Measurements from ENCODE around the gene AXIN1.

The AXIN1 gene

DNA sequence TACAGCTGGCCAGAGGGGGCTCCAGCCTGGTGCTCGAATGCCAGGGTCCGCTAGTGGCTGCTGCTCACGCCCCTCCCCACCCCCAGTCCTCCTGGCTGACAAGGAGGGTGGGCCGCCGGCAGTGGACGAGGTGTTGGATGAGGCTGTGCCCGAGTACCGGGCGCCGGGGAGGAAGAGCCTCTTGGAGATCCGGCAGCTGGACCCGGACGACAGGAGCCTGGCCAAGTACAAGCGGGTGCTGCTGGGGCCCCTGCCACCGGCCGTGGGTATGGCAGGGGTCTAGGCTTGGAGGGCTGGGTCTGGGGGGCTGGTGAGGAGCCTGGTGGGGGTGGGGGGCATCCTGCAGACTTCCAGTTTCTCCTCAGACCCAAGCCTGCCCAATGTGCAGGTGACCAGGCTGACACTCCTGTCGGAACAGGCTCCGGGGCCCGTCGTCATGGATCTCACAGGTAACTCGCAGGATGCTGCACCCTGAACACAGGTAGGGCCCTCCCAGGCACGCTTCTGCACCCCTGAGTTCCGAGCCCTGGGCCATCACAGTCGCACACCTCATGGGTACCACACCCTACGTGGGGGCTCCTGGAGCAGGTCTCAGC, 70.8 kb downstream of the AXIN1 start:
- no peak for DNase-seq (ENCODE audit: low spot score)
- in situ Hi-C loops (cut with MboI; ENCODE audit: low sequenced_read_pairs, unreplicated experiment): no loop called here
- TF ChIP-seq, protein P1, sequence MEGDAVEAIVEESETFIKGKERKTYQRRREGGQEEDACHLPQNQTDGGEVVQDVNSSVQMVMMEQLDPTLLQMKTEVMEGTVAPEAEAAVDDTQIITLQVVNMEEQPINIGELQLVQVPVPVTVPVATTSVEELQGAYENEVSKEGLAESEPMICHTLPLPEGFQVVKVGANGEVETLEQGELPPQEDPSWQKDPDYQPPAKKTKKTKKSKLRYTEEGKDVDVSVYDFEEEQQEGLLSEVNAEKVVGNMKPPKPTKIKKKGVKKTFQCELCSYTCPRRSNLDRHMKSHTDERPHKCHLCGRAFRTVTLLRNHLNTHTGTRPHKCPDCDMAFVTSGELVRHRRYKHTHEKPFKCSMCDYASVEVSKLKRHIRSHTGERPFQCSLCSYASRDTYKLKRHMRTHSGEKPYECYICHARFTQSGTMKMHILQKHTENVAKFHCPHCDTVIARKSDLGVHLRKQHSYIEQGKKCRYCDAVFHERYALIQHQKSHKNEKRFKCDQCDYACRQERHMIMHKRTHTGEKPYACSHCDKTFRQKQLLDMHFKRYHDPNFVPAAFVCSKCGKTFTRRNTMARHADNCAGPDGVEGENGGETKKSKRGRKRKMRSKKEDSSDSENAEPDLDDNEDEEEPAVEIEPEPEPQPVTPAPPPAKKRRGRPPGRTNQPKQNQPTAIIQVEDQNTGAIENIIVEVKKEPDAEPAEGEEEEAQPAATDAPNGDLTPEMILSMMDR (IDR thresholded peaks at IDR 0.05; ENCODE audit: borderline replicate concordance, control extremely low read depth, extremely low read depth, insufficient read depth, missing control alignments): no peak

DNA sequence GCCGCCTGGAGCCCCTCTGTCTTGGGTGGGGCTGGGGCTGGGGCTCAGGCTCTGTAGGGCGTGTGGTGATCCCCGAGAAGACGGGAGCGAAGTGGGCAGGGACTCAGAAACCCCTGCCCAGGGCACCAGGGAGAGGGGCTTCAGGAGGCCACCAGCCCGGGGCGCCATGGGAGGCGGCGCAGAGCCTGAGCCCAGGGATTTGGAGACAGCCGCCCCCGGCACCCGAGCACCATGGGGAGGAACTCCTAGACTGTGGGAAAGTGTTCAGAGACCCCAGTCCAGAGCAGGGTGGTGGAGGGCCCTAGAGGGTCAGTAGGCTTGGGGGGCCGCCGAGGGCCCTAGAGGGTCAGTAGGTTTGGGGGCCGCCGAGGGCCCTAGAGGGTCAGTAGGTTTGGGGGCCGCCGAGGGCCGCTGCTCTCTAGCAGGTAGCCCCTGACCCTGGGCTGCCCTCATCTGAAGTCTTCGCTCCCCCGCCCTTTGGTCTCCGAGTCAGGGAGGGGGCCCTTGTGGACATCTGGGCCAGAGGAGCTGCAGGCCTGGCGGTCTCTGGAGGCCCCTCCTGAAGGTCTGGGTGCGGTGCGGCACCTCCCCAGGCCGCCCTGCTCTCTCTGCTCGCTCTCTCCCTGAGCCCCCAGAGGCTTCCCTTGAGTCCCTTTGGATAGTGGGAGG, 71.4 kb downstream of the AXIN1 start:
- in situ Hi-C loops (cut with MboI; ENCODE audit: low sequenced_read_pairs, unreplicated experiment): no loop called here
- no peak for DNase-seq (ENCODE audit: low spot score)
- TF ChIP-seq, protein P1 (IDR thresholded peaks at IDR 0.05; ENCODE audit: borderline replicate concordance, control extremely low read depth, extremely low read depth, insufficient read depth, missing control alignments): no peak

DNA sequence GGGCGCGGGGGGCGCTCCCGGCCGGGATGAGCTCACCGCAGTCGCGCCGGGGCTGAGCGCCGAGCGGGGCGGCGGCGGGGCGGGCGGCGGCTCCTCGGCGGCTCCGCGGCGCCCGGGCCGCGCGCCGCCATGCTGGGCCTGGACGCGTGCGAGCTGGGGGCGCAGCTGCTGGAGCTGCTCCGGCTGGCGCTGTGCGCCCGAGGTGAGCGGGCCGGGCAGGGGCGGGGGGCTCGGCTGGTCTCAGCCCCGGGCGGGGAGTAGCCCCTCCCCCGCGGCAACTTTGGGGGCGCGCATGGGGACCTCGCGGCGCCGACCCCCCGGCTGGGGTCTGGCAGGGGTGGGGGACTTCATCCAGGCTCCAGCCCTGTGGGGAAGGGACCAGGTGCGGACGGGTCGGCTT, 72.0 kb downstream of the AXIN1 start, which contains the start of gene ARHGDIG:
ARHGDIG (plus strand) TSS at position 40 of the 400 bp plus-strand sequence; CDS start at position 130, 90 bp downstream.
- in situ Hi-C loops (cut with MboI; ENCODE audit: low sequenced_read_pairs, unreplicated experiment): no loop called here
- TF ChIP-seq, protein P1 (IDR thresholded peaks at IDR 0.05; ENCODE audit: borderline replicate concordance, control extremely low read depth, extremely low read depth, insufficient read depth, missing control alignments): no peak
- DNase-seq (ENCODE audit: low spot score): no peak

DNA sequence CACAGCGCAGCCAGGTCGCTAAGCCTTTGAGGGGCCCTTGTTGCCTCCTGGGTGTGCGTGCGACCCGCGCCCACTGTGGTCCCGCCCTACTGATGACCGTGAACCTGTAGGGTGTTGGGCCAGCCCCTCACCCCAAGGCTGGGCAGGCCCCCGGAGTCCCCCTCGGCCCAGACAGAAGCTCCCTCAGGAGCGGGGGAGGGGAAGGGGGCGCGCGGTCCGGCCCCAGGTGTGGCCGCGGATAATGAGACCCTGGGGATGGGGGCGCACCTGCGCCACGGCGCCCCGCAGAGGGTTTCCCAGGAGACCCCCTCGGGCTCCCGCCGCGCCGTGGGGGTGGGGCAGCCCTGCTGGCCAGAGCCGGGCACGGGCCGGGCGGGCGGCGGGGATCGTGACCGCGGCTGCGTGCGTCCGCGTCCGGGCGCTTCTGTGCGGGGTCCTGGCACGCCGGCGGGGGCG, 72.5 kb downstream of the AXIN1 start:
- in situ Hi-C loops (cut with MboI; ENCODE audit: low sequenced_read_pairs, unreplicated experiment): no loop called here
- TF ChIP-seq, protein P1 (IDR thresholded peaks at IDR 0.05; ENCODE audit: borderline replicate concordance, control extremely low read depth, extremely low read depth, insufficient read depth, missing control alignments): no peak

DNA sequence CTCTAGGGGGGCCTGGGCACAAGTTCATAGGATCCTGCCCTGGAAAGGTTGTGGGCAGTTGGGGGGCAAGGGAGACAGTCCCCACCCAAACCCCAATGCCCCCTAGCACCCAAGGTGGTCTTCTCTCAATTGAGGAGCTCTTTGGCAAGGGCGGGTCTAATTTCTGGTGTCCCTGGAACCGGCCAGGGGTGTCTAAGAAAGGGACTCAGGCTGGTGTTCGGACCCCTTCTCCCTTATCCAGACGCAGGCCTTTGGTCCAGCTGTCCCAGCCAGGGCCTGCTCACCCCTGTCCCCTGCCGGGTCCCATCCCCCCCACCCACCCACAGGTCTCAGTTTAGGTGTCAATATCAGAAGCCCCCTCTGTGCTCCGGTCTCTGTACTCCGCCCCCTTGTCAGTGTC, 73.0 kb downstream of the AXIN1 start:
- TF ChIP-seq, protein P1 (IDR thresholded peaks at IDR 0.05; ENCODE audit: borderline replicate concordance, control extremely low read depth, extremely low read depth, insufficient read depth, missing control alignments): no peak
- in situ Hi-C loops (cut with MboI; ENCODE audit: low sequenced_read_pairs, unreplicated experiment): no loop called here
- no peak for DNase-seq (ENCODE audit: low spot score)

More for the DNA sequence above, 72.5 kb downstream of the AXIN1 start:
- DNase-seq (ENCODE audit: low spot score): no peak

DNA sequence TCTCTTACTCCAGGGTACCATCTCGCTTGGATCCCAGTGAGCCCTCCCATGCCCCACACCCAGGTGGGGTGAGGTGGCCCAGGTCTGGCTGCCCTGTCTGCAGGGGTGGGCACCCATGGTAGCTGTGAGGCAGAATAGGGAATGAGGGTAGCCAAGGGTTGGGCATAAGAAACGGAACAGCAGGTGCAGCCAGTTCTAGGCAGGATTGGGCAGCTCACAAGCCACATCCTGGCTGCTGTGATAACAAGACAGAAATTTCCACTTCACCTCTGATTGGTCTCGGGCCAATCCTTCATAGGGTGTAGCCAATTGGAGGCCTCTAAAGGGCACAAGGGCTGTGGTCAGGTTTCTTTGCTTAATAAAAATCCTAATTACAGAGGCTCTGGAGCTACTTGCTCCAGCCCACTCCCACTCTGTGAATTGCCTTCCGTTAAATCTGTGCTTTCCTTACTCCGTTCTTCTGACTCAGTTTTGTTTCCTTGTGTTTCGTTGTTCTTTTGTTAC, 73.6 kb downstream of the AXIN1 start:
- in situ Hi-C loops (cut with MboI; ENCODE audit: low sequenced_read_pairs, unreplicated experiment): no loop called here
- TF ChIP-seq, protein P1 (IDR thresholded peaks at IDR 0.05; ENCODE audit: borderline replicate concordance, control extremely low read depth, extremely low read depth, insufficient read depth, missing control alignments): no peak
- peak; percentile 73 for DNase-seq (ENCODE audit: low spot score)

All from GM13976 (cell line).